CD14-positive monocyte (primary cell): ENCODE results near the gene PTCH2. TPM values are rescaled to one million over a fixed set of nuclear protein-coding genes. Genes with fewer than 3 reads are reported as not detected.
A peak's percentile ranks its signal among the peaks of the same experiment; 100 is the strongest.

Experiments used
- DNase-seq, 3 donors: peaks; one replicate each; pipeline ENCODE4 v3.0.0-alpha.2; 2011 to 2022
- H2AFZ ChIP-seq: 2 replicates; pipeline ENCODE4 v1.6.0; 2012; ENCODE audit warnings: mild to moderate bottlenecking, low read depth, low read length, inconsistent platforms; ENCODE audit not compliant: insufficient read depth, poor library complexity, severe bottlenecking
- H3K27ac ChIP-seq, 2 donors: 1 replicate in 1 of 2; 2 replicates in 1 of 2; pipeline ENCODE4 v1.5.1; 2012 to 2013; ENCODE audit warnings: low read length in 2 of 2, control low read depth in 1 of 2, inconsistent platforms in 1 of 2, low read depth in 1 of 2, mild to moderate bottlenecking in 1 of 2
- H3K27me3 ChIP-seq, 2 donors: one replicate each; pipeline versions ENCODE4 v1.6.0 to v1.6.1; 2011 to 2013; ENCODE audit warnings: low read length in 2 of 2; ENCODE audit not compliant: control insufficient read depth in 2 of 2, insufficient read depth in 2 of 2
- H3K36me3 ChIP-seq, 2 donors: replicated peaks in 1 of 2; 1 replicate in 1 of 2; 2 replicates in 1 of 2; pipeline versions ENCODE4 v1.5.1 to v1.6.1; 2012 to 2013; ENCODE audit warnings: low read length in 2 of 2, control low read depth in 1 of 2, inconsistent platforms in 1 of 2, mild to moderate bottlenecking in 1 of 2; ENCODE audit not compliant: insufficient read depth in 2 of 2, control insufficient read depth in 1 of 2
- H3K4me1 ChIP-seq, 2 donors: 1 replicate in 1 of 2; 2 replicates in 1 of 2; pipeline versions ENCODE4 v1.5.1 to v1.6.1; 2012 to 2013; ENCODE audit warnings: low read length in 2 of 2, control low read depth in 1 of 2, inconsistent platforms in 1 of 2, mild to moderate bottlenecking in 1 of 2, moderate library complexity in 1 of 2; ENCODE audit not compliant: insufficient read depth in 2 of 2, control insufficient read depth in 1 of 2
- H3K4me2 ChIP-seq: replicated peaks from 2 replicates; pipeline ENCODE3; 2012; ENCODE audit warnings: low read length, moderate library complexity, mild to moderate bottlenecking; ENCODE audit not compliant: poor library complexity, severe bottlenecking; ENCODE audit errors: extremely low read depth
- H3K4me3 ChIP-seq, 3 experiments: fragments of 200-600 bp in 1 of 3; sonication (generic) in 1 of 3; replicated peaks in 1 of 3; 1 replicate in 2 of 3; 2 replicates in 1 of 3; pipeline ENCODE4 v1.5.1; 2011 to 2013; ENCODE audit warnings: low read length in 3 of 3, mild to moderate bottlenecking in 3 of 3, control low read depth in 2 of 3, low read depth in 2 of 3, inconsistent platforms in 1 of 3, moderate library complexity in 1 of 3
- H3K79me2 ChIP-seq: 2 replicates; pipeline ENCODE4 v1.6.0; 2012; ENCODE audit warnings: mild to moderate bottlenecking, control low read depth, inconsistent platforms, low read length, moderate library complexity; ENCODE audit not compliant: insufficient read depth
- H3K9ac ChIP-seq: 2 replicates; pipeline ENCODE4 v1.6.0; 2017; ENCODE audit warnings: low read length, mild to moderate bottlenecking; ENCODE audit not compliant: insufficient read depth, poor library complexity, severe bottlenecking
- H3K9me3 ChIP-seq, 2 donors: replicated peaks in 1 of 2; 1 replicate in 1 of 2; 2 replicates in 1 of 2; pipeline versions ENCODE4 v1.5.1 to v1.6.1; 2012 to 2013; ENCODE audit warnings: low read length in 2 of 2, control low read depth in 1 of 2; ENCODE audit not compliant: control insufficient read depth in 1 of 2, insufficient read depth in 1 of 2
- H4K20me1 ChIP-seq: 2 replicates; pipeline ENCODE4 v1.6.0; 2012; ENCODE audit warnings: mild to moderate bottlenecking, low read length, control low read depth, moderate library complexity; ENCODE audit not compliant: insufficient read depth
- H3K27ac Mint-ChIP-seq, 7 donors: one replicate each; pipeline ENCODE4 v1.8.0; 2020; ENCODE audit warnings: mild to moderate bottlenecking in 7 of 7, mixed read lengths in 7 of 7, moderate library complexity in 6 of 7, inconsistent platforms in 2 of 7
- H3K27me3 Mint-ChIP-seq, 3 donors: one replicate each; pipeline ENCODE4 v1.8.0; 2021 to 2022; ENCODE audit warnings: low read depth in 3 of 3, mild to moderate bottlenecking in 3 of 3, mixed read lengths in 3 of 3, moderate library complexity in 3 of 3, inconsistent platforms in 1 of 3
- H3K36me3 Mint-ChIP-seq, 2 donors: one replicate each; pipeline ENCODE4 v1.8.0; 2020; ENCODE audit warnings: mixed read lengths in 2 of 2, inconsistent platforms in 1 of 2, mild to moderate bottlenecking in 1 of 2
- H3K4me1 Mint-ChIP-seq: one replicate; pipeline ENCODE4 v1.8.0; 2020; ENCODE audit warnings: mild to moderate bottlenecking, mixed read lengths
- H3K4me3 Mint-ChIP-seq, 2 donors: one replicate each; pipeline ENCODE4 v1.8.0; 2020; ENCODE audit warnings: mild to moderate bottlenecking in 2 of 2, mixed read lengths in 2 of 2, moderate library complexity in 1 of 2
- H3K9me3 Mint-ChIP-seq, 7 donors: one replicate each; pipeline ENCODE4 v1.8.0; 2020 to 2022; ENCODE audit warnings: mixed read lengths in 7 of 7, mild to moderate bottlenecking in 6 of 7, moderate library complexity in 6 of 7, inconsistent platforms in 2 of 7
- WGBS: methylation state at CpG from one replicate; pipeline ENCODE4 v1.1.5; 2013; ENCODE audit warnings: missing lambda C conversion rate; ENCODE audit not compliant: insufficient coverage; 5-methylcytosine and 5-hydroxymethylcytosine counted together
- intact Hi-C, 2 donors: fragments of 100-400 bp; cut with micrococcal nuclease; formaldehyde crosslinking; loops; one replicate each; pipeline versions ENCODE4 v1.15.0 to v1.15.1; 2023
- polyA plus RNA-seq, 3 donors: library from polyadenylated mRNA; depleted of rRNA in 1 of 3; unstranded in 2 of 3; stranded (reverse) in 1 of 3; fragments of 300-500 nt in 2 of 3; fragments of >200 nt in 1 of 3; fragmentation: Illumina TruSeq in 2 of 3; gene quantifications; 1 replicate in 2 of 3; 2 replicates in 1 of 3; pipeline ENCODE4 v1.2.3, GENCODE V29; 2012 to 2021
- TF ChIP-seq, protein P1 (sequence below): fragments of 200-600 bp; IDR thresholded peaks from one replicate; pipeline ENCODE4 v1.8.0; 2022; ENCODE audit warnings: antibody characterized with exemption, mild to moderate bottlenecking

The PTCH2 gene
- polyA plus RNA-seq, 3 donors = 0.18 to 0.71 (median 0.22) TPM

GRCh38 chr1:44890007-44890406 lies 47.0 kb upstream of the PTCH2 start:
- intact Hi-C loops = no loop called here
- Histone ChIP-seq H3K36me3 (peaks cover 9 to 79% of the 10 kb centered on the region in 2 donors), H3K27ac (no peak overlapping the region), H3K4me1 (no peaks in the 10 kb centered on the region), H3K9ac (no peak overlapping the region), H4K20me1 (no peaks in the 10 kb centered on the region), H3K4me3 (no peak overlapping the region), H3K79me2 (no peaks in the 10 kb centered on the region), H3K27me3 (no peaks in the 10 kb centered on the region), H2AFZ (no peak overlapping the region), H3K4me2 (no peak overlapping the region), H3K9me3 (peaks cover 34 to 42% of the 10 kb centered on the region in 2 donors)
- H3K27ac Mint-ChIP-seq = peak overlapping the region in 1 of 7 donors; percentile 50
- no peaks in the 10 kb centered on the region for H3K27me3 Mint-ChIP-seq
- no peak for DNase-seq
- 100% methylated on average over 2 of the region's 3 CpGs for WGBS
- TF ChIP-seq, protein P1, sequence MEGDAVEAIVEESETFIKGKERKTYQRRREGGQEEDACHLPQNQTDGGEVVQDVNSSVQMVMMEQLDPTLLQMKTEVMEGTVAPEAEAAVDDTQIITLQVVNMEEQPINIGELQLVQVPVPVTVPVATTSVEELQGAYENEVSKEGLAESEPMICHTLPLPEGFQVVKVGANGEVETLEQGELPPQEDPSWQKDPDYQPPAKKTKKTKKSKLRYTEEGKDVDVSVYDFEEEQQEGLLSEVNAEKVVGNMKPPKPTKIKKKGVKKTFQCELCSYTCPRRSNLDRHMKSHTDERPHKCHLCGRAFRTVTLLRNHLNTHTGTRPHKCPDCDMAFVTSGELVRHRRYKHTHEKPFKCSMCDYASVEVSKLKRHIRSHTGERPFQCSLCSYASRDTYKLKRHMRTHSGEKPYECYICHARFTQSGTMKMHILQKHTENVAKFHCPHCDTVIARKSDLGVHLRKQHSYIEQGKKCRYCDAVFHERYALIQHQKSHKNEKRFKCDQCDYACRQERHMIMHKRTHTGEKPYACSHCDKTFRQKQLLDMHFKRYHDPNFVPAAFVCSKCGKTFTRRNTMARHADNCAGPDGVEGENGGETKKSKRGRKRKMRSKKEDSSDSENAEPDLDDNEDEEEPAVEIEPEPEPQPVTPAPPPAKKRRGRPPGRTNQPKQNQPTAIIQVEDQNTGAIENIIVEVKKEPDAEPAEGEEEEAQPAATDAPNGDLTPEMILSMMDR = no peak
- H3K9me3 Mint-ChIP-seq = peaks cover 16 to 58% (median 46%) of the 10 kb centered on the region in 7 donors
- H3K4me1 Mint-ChIP-seq = no peaks in the 10 kb centered on the region
- peaks cover 49 to 71% of the 10 kb centered on the region in 2 donors for H3K36me3 Mint-ChIP-seq
- H3K4me3 Mint-ChIP-seq = no peak overlapping the region

GRCh38 chr1:44885406-44885805 lies 42.4 kb upstream of the PTCH2 start:
- TF ChIP-seq, protein P1 = no peak
- H3K79me2 ChIP-seq = no peaks in the 10 kb centered on the region
- no peaks in the 10 kb centered on the region for H3K27me3 Mint-ChIP-seq
- H3K4me3 Mint-ChIP-seq = no peak overlapping the region
- H2AFZ ChIP-seq = no peak overlapping the region
- H3K9ac ChIP-seq = no peak overlapping the region
- no peak overlapping the region for H3K27ac ChIP-seq
- H3K36me3 Mint-ChIP-seq = peaks cover 47 to 69% of the 10 kb centered on the region in 2 donors
- H3K4me2 ChIP-seq = no peak overlapping the region
- peaks cover 38 to 55% of the 10 kb centered on the region in 2 donors for H3K9me3 ChIP-seq
- H3K27ac Mint-ChIP-seq = no peak overlapping the region
- H4K20me1 ChIP-seq = no peaks in the 10 kb centered on the region
- no peak overlapping the region for H3K4me3 ChIP-seq
- peaks cover 18 to 52% (median 44%) of the 10 kb centered on the region in 7 donors for H3K9me3 Mint-ChIP-seq
- peaks cover 27 to 67% of the 10 kb centered on the region in 2 donors for H3K36me3 ChIP-seq
- no peaks in the 10 kb centered on the region for H3K4me1 ChIP-seq
- H3K4me1 Mint-ChIP-seq = no peaks in the 10 kb centered on the region
- DNase-seq = no peak
- intact Hi-C loops = no loop called here
- H3K27me3 ChIP-seq = no peaks in the 10 kb centered on the region
- 100% methylated on average over 2 of the region's 6 CpGs for WGBS
